Measurements from ENCODE around the gene LGR4.

LGR4 gene

DNA sequence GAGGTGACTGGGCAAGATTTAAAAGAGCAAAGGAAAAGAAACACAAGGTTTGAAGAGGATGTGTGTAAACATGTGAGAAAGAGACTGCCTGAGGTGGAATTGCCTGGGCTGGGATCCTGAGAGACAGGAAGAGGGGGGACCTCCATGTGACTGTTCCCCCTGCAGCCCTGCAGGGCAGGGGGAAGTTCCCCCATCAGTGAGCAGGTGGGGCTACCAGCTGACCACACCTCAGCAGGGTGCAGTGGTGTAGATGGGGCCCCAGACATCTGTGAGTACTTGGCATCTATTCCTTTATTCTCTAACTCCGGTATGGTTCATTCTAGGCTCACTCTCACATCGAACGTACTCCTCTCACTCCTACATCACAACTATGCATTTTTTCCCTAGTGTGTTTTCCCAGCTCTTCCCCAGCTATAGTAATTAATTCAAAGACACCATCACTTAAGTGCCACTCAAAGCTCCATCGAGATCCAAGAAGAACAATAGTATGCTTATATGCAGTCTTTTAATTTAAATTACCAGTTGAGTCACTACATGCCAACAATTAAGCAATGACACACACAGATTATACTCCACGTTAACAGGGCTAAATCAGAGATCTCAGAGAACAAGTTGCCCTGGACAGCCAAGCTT lies 42.7 kb downstream of the LGR4 start:
- no peak for DNase-seq (ENCODE audit: low read depth in 2 of 2)

DNA sequence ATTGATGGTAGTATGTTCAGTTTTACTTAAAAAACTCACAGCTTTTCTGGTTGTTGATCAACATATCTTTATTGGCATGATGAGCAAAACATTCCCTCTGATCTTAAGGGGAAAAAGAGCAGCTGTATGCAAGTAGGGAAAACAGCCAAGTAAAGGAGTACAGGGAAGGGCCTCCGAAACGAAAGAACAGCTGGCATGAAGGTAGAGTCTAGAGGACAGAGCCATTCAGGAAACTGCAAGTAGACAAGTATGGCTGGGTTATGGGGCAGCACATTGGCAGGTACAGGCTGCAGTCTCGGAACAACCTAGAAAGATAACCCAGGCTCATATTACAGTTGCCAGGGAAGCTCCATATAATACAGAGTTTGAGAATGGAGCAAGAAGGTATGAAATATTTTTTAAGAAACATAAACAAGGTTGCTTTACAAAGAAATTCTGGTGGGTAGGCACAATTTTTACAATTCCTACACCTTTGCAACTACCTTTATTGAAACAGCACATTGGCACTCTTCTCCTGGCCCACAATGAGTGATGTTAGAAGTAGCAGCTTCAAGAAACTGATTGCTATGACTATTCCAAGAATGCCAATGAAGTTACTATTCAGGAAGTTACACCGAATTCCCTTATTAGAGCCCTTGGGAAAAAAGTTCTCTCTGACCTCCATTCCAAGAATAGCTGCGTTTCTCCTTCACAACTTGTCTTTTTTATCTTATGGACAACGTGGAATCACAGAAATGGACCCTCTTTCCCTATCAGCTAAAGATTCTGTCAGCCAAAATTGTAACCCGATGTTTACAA lies 45.2 kb downstream of the LGR4 start:
- DNase-seq (ENCODE audit: low read depth in 2 of 2): no peak

DNA sequence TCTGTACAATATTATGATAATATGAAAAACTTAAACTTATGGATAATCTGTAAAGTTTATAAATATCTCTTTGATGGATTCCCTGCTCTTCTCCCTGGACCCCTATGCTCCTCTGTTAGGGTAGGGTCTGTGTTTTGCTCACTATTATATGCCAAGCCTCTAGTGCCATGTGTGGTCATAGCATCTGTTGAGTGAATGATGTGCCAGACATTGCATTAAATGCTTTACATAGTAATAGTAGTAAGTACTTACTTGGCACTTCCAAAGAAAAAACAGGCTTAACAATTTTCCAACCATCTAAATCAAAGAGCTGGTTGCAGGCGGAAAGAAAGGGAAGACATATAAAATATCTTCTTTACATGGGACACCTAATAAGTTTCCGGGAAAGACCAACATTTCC lies 46.8 kb downstream of the LGR4 start:
- no peak for DNase-seq (ENCODE audit: low read depth in 2 of 2)

DNA sequence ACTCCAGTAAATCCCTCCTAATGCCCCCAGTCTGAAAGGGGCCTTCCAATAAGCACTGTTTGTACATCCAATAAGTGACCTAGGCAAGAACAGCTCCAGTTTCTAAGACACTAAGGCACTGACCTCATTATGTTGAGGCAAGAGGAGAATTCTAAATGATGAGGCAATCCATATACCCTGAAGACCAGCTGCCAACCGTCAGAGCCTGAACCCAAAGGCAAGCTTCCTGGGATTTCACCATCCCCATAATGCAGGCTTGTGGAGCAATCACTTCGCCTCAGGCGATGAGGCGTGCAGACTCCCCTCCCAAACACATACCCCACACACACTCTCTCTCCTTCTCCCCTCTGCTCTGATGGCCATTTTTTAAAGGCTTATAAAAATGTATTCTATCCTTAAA lies 49.5 kb downstream of the LGR4 start:
- DNase-seq (ENCODE audit: low read depth in 2 of 2): no peak

DNA sequence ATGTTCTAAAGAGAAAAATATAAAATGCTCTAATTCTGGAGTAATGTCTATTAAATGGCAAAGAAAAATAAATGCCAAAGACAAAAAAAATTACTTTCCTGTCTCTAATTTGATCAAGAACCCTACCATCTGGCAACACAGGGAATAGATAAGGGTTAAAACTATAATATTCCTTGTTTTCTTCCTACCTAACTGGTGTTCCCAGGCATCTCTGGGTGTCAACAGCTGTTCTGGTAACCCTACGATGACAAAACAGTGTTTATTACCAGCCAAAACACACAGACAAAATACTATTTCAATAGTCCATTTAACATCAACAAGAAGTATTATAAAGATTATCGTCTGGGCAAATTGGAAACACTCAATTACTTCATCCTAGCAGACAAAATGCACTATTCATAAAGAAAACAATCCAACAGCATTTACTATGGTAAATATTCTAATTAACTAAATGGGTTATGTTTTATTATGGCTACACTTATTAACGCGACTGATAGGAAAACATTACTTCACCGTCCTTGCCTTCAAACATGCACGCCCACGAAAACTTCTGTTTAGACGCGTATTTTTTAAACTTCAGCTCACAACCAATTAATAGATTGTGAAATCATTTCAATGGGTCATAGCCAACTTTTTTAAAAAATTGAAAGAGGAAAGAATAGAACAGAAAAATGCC lies 50.6 kb downstream of the LGR4 start:
- DNase-seq (ENCODE audit: low read depth in 2 of 2): no peak

DNA sequence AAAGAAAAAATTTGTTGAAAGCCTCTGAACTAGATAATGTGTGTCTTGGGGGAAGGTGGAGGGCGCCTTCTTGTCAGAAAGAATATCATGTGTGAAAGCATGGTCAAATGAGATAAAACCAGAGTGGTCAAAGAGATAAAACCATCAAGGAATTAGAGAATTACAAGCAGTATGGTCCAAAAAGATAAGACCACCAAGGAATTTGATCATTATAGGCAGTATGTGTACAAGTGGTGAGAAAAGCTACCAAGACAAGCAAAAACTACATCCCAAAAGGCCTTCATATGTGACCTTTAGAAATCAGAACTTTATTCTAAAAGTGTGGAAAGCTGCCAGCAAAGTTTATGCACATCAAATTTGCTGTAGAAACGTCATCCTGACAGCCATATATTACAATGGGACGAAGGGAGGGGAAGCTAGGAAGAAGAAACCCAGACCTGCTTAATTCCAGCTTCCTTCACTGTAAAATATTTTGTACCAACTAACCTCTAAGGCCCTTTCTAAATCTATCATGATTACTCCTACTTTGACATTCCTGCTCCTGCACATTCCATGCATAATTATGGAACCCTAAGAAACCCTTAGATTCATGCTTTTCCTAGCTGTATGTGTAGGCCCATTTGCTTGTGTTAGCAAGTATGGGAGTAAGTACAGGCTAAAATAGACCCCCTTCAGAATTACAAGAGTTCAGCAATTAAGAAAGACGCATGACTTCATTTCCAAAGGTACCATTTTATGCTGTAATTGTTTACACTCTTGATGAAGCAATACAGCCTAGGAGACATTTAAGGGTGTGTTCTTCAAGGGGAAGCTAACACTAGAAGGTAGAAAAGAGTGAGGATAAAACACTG lies 51.6 kb downstream of the LGR4 start:
- no peak for DNase-seq (ENCODE audit: low read depth in 2 of 2)

DNA sequence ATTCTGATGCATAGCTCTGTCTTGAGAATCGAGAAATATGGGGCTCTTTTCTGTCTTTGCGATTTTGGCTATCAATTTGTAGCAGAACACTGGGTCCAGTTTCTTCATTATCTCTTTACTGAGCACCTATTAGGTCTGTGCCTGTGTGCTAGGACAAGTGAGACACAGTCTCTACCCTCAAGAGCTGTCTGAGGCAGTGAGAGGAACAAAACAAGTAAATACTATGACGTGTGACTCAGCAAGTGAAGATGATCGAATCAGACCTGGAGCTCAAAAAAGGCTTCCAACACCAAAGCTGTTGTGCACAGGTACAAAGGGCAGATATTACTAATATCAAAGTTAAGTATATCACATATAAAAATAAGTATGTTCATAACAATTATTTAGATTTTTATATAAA lies 52.4 kb downstream of the LGR4 start:
- no peak for DNase-seq (ENCODE audit: low read depth in 2 of 2)

DNA sequence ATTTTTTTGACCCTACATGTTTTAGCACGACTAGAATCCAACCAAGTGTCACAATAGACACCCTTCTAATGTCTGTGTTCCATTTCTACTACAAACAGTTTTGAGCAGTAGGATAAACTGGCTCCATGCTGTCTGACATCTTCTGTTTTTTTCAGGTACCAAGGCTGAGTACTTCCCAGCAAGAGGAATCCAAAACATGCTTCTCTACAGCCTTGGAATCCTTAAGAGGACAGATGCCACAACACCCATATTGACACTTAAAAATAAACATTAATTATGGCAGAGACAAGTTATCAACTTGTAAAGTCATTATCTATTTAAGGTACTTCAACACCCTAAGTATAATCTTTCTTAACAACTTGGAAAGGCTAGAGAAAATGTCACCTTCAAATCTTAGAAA lies 54.2 kb downstream of the LGR4 start:
- no peak for DNase-seq (ENCODE audit: low read depth in 2 of 2)

DNA sequence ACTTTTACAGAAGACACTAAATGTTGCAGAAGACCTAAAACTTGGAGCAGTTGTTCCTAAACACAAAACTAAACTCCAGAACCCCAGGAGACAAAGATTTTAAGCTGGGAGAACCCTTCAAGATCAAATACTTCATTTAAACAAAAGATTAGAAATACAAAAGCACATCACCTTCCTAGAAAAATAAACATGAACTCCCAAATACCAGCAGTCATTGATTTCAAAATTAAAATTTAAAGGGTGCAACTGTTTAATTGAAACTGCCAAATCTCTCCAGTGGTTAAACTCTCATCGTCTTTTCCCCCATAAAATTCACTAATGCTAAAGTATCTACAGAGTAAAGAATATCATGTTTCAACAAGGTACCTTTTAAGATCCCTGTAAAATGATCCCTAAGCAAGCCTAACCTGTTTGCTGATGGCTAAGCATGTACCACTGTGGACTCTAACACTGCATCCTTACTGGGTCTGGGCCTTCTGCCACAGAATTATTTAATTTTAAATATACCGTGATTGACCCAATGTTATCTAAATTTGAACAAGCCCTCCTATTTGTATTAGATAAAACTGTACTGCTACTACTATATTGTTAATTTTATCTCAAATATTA lies 55.9 kb downstream of the LGR4 start:
- no peak for DNase-seq (ENCODE audit: low read depth in 2 of 2)

DNA sequence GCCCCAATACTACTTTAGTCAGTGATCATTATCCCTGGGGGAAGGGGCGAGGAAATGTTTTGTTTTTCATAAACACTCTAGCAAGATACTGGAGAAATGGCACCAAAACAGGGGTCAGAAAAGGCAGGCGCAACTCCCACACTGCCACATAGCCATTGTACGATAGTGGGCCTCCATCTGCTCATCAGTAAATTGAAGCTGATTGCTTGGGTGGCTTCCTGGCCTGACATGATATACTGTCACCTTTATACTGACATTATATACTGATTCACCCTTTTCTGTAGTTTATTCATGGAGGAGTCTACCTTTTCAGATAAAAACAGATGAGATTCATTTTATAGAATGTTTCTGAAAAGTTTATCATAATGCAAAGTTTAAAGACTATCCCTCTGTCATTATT lies 57.9 kb downstream of the LGR4 start:
- no peak for DNase-seq (ENCODE audit: low read depth in 2 of 2)

DNA sequence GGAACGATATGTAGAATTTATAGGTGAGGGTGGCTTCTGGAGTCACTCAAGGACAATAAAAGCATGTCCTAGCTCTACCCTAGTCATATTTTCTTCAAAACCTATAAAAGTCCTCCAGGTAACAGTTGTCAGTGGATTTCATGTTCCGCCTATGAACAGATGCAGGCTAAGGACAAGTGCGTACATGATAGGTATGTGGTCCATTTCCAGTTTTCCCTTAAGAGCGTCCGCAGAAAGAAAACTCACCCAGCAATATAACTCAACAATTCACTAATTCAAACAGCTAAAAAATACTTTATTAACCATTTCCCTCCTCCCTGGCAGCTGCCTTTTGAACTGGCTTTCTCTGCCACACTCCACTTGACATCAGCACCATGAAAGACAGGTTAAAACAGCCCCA lies 59.4 kb downstream of the LGR4 start:
- no peak for DNase-seq (ENCODE audit: low read depth in 2 of 2)

DNA sequence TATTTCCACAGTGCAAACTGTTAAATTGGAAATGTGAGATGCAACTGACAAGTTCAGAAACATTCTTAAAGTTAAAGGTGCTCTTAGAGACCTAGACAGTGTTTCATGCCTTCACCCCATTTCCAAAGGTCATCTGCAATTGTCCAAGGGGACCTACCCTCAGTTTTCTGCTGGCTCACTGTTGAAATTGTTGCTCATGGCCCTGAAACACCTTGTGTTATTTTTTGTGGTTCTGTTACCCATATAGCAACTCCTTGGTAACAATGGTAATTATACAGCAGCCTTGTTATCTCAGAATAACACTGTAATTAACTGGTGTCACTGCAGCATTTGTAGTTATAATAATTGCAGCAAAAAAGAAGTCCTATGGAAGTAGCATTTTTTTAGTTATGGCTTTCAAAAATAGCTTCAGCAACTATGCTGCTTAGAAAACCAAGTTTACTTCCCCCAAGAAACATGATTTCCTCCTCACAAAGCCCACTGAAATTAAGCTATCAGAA lies 60.3 kb downstream of the LGR4 start:
- DNase-seq (ENCODE audit: low read depth in 2 of 2): no peak

DNA sequence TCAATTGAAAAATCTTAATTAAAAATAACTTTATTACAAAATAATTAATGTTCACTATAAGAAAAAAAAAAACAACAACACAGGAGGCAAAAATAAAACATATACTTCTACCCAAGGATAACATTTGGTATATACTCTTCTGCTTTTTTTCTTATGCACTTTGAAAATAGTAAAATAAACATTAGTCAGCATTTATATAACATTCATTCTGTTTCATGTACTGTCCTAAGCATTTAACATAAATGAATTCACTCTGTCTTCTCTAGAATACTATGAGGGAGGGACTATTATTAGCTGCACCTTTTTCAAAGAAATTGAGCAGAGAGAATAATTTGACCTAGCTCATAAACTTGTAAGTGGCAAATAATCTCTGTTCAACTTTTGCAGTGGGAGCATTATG lies 61.3 kb downstream of the LGR4 start:
- no peak for DNase-seq (ENCODE audit: low read depth in 2 of 2)

DNA sequence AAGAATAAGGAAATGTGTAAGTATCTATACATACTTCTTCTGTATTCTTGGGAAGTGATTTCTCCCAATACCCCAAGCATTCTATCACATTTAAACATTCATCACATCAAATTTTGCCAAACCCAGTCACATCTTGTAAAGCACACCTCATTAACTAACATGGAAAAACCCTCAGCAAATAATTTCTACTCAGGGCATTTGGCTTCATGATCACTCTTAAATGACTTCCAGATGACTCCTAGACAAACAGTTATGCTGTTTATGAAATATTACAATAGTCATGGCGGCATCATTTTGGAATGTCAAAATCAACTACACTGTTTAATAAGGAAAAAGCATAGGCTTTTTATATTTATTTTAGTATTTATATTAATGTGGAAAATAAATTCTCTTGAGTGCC lies 62.3 kb downstream of the LGR4 start:
- no peak for DNase-seq (ENCODE audit: low read depth in 2 of 2)

DNA sequence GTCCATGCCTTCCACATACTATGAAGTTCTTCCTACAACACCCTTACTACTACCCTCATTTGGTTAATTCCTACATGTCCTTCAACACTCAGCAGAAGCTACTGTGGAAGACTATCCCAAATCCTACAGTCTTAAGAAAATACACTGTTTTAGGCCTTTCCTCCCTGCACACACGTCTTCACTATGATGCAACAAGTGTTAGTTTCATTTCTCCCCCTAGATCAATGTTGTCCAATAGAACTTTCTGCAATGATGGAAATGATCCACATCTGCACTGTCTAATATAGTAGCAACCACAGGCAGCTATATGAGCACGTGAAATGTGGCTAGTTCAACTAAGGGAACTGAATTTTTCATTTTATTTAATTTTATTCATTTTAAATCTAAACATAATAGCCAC lies 62.8 kb downstream of the LGR4 start:
- DNase-seq (ENCODE audit: low read depth in 2 of 2): no peak

DNA sequence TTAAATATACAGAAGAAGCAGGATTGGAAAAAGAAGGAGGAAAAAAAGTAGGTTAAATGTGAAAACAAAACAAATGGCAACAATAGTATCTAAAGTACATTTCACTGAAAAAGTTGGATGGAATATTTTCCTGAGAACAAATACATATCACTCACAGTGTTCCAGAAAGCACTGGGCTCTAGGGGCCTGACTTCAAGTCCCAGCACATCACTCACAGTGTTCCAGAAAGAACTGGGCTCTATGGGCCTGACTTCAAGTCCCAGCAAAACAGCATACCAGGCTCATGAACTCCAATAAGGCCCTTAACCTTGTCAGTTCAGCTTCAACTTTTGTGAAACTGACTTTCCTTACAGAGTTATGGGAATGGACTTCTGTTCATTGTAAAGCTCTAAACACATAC lies 63.5 kb downstream of the LGR4 start:
- no peak for DNase-seq (ENCODE audit: low read depth in 2 of 2)

DNA sequence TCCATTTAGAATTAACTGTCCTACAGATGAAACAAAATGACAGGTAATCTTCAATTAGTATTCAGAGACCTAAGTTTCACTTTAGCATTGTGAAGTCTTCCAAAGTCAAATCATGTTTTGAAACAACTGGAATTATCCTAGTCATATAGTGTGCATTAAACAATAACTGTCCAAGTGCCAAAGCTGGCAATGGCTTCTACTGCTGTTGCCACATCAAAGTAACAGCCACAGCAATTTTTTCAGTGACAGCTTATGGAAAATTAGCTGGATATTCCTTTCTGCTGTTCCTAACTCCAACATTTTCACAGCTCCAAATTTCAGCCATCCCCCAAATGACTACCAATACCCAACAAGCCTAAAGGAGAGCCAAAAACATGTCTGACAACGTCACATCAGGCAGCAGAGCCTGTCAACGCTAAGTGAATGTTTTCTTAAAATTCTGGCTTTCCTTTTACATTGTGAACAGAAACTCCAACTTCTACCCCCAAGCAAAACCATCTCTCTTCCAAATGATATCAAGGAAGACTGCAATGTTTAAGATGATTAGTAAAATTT lies 64.3 kb downstream of the LGR4 start:
- no peak for DNase-seq (ENCODE audit: low read depth in 2 of 2)

DNA sequence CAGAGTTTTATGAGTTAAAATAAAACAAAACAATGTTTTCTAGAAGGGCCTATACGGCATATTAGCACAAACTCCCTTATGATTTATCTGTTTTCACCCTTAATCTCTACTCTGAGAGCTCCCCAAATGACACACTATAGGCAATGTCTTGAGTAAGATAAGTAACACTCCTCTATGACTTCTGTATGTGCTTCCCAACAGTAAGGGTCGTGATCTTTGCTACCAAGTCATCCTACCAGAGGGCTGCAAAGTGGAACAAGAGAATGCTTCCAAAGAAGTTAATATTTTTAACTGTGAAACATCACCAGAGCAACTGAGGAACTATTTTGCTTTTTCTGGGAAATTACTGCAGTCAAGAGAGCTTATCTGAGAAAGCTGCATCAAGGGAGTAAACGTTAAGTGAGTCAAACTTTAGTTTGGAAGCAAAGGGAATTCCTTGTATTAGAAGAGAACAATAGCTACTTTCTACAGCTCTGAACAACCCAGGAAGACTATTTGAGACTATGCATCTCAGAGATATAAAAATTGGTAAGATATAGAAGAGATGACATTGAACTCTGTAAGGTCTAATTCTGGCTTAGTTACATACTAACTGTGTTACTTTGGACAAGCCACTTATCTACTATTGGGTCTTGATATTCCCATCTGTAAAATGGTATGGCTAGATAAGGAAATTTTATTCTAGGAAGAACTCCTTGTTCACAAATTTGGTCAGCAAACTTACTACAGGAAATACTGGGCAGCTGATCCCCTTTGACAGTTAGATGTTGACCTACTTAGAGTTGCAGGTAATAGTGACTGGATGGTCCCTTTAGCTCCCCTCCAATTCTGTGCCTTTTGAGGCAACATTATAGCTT lies 65.9 kb downstream of the LGR4 start:
- no peak for DNase-seq (ENCODE audit: low read depth in 2 of 2)

DNA sequence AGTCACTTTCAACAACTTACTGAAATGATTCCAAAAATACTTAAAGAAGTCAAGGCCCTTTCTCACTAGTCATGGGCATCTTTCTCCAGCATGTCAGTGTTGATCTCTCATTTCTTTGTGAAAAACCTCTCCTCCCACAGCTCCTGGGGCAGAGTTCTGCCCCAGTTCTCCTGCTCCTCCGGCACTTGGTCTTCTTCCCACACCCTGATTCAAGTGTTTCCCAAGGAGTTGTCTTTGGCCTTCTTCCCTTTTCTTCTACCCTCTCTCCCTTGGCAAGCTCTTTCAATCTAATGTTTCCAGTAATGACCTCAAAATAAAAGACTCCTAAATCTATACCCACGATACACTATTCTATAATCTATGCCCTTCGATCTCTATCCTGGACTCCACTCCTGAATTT lies 67.5 kb downstream of the LGR4 start:
- no peak for DNase-seq (ENCODE audit: low read depth in 2 of 2)

DNA sequence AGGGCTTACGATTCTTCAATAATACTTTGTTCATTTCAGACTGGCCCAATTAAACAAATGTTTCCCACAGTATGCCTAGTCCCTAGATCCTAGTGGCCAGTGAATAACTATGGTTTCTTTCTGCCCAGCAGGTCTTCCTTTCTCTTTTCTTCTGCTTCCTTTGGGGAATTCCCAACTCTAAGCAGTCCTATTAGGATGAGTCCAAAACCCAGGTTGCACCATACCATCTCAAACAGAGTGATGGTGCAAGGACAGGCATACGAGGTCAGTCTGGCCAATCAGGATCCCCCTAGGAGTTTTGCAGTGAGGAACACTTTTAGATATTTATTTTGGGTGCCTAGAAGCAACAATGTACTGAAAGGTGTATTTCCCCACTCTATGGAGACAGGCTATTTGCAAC lies 68.2 kb downstream of the LGR4 start:
- DNase-seq (ENCODE audit: low read depth in 2 of 2): no peak

All from stimulated activated CD4-positive, alpha-beta T cell treated with anti-CD3 and anti-CD28 coated beads, Interleukin-1b, Interleukin-23, amount 100 ng/mL, for 4 hours (primary cell).